Embryonic facial prominence (tissue), 1 donor: Measurements from ENCODE around the gene RAPGEF2.
"Not testable (repeated sequence)": the region's sequence is repeated elsewhere in the genome, so short reads cannot be mapped to it uniquely, and the experiment has no call there.

ENCODE experiments used
- DNase-seq: peaks from one replicate; pipeline ENCODE4 v3.0.0-alpha.2; 2016; ENCODE audit errors: extremely low spot score

The RAPGEF2 gene

DNA sequence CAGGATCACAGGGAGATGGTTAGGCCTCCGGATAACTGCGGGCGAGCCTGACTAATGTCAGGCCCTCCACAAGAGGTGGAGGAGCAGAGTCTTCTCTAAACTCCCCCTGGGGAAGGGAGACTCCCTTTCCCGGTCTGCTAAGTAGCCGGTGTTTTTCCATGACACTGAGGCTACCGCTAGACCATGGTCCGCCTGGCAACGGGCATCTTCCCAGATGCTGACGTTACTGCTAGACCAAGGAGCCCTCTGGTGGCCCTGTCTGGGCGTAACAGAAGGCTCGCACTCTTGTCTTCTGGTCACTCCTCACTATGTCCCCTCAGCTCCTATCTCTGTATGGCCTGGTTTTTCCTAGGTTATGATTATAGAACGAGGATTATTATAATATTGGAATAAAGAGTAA lies 213.0 kb downstream of the RAPGEF2 start:
- not testable (repeated sequence) for DNase-seq

DNA sequence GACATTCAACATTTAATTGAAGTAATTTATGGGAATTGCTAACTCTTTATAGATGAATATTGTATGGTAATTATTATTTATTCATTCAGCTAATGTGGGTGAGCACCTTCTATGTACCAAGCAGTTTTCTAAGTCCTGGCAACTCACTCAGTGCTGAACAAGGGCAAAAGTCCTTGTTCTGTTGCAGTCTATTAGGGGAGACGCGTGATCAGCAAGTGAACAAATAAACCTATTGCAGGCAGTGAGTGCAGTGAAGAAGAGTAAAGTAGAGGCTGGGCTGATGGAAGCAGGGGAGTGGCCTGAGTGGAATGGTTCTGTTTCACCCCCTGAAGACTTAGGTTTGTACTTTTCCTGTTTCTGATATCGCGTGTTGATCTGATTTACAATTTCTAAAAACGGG lies 214.3 kb downstream of the RAPGEF2 start:
- no peak for DNase-seq

DNA sequence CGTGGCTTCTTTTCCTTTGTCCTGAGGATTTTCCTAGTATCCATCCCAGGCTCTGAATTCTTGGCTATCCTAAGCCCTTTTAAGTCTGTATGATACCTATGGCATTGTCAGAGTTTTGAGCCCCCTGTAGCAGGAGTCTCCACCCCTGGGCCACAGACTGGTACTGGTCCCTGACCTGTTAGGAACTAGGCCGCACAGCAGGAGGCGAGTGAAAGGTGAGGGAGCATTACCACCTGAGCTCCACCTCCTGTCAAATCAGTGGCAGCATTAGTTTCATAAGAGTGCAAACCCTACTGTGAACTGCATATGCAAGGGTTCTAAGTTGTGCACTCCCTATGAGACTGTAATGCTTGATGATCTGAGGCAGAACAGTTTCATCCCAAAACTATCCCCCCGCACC lies 216.1 kb downstream of the RAPGEF2 start:
- no peak for DNase-seq

DNA sequence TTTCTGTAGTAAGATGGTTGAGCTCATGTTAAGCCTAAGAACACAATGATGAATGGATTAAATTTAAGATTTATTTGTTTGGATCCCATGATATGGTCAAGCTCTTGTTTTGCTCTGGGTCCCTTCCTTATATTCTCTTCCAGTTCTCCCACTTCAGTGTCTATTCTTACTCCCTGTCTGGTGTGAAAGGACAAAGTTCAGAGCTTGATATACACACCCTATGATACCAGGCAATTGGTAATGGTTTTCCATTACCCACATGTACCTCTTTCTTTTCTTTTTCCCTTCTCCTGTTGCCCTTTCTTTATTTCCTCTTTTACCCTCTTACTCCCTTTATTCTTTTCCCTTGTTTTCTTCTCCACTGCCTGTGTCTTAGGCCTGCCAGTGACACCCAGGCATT lies 223.6 kb downstream of the RAPGEF2 start:
- DNase-seq: no peak

DNA sequence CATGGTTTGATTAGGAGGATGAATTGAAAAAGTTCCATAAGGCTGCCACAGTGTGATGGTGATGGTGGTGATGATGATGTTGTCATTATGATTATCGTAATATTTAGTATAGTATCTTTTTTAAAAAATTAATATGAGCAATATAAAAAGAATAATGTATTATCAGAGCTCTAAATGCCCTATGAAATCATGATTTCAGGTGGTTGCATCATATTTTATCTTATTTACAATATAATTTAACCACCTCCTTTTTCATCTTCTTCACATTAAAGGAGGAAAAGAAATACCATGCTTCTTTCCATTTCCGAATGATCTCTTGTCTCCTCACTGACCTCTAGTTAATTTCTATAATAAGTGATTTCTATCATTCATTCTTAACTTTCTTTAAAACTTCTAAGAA lies 225.9 kb downstream of the RAPGEF2 start:
- no peak for DNase-seq

DNA sequence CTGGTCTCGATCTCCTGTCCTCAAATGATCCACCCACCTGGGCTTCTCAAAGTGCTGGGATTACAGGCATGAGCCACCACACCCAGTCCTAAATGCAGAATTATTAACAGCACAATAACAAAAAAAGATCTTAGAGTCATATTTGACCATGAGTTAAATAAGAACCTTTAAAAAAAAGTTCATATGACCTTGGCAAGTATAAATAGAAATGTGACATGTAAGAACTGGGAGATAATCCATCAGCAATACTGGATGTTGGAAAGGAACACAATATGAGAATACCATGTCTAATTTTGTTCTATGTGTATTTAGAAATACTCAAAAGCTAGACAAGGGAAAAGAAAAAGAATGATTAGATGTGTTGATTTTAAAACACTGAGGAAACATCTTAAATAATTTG lies 231.6 kb downstream of the RAPGEF2 start:
- no peak for DNase-seq

DNA sequence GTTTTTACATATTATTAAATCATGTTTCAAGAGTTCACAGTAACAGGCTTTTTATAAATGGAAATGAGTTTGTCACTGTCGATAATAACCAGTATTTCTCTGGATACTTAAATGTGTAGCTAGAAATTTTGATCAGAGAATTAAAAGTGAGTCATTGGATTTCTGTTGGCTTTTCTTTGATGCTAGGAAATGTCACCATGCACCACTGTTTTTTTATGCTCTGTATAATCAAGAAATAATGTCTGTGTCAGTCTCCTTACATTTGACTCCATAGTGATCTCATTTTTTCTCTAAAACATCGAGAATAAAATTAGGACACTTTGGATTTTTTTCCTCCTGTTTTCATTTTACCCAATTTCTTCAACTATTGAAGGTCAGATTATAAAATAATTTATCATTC lies 234.2 kb downstream of the RAPGEF2 start:
- DNase-seq: no peak

DNA sequence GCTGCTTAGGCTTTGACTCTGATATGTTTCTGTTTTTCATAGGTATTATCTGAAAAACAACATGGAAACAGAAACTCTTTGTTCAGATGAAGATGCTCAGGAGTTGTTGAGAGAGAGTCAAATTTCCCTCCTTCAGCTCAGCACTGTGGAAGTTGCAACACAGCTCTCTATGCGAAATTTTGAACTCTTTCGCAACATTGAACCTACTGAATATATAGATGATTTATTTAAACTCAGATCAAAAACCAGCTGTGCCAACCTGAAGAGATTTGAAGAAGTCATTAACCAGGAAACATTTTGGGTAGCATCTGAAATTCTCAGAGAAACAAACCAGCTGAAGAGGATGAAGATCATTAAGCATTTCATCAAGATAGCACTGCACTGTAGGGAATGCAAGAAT lies 238.6 kb downstream of the RAPGEF2 start:
- no peak for DNase-seq

DNA sequence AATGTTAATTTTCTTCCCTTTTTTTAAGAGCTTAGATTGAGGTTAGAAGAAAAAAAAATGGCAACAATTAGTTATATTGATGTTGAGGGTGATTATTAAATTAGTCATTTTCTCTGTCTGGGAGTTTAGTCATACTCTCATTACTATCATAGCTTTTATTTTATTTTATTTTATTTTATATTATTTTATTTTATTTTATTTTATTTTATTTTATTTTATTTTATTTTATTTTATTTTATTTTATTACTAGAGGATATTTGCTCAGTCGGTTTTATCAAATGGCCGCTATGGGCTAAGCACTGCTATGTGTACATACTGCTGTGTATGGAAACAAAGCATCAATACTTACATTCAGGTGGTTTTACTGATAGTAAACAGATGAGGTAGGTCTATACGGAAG lies 239.5 kb downstream of the RAPGEF2 start:
- no peak for DNase-seq

DNA sequence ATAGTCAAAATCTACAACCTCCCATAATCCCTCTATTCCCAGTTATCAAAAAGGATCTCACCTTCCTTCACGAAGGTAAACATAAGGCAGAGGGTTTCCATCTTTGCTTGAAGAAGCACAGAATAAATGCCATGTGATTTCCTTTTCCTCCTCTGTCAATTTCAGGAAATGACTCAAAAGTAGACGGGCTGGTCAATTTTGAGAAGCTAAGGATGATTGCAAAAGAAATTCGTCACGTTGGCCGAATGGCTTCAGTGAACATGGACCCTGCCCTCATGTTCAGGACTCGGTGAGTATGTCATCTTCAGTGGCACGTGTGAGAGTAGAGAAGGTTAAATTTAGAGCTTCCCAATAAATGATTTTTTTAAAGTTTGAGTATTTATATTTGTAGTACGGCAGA lies 240.2 kb downstream of the RAPGEF2 start:
- DNase-seq: no peak

DNA sequence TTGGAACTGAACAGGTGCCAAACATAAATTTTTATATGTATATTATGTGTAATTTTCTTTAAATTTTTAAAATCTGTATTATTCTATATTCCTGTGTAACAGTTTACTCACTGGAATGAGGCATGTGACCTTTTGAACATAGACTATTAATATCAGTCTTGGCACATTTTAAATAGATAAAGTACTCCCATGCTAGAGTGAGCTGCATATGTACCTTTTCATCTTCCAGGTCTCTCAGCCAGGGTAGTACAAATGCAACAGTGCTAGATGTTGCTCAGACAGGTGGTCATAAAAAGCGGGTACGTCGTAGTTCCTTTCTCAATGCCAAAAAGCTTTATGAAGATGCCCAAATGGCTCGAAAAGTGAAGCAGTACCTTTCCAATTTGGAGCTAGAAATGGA lies 242.0 kb downstream of the RAPGEF2 start:
- no peak for DNase-seq

DNA sequence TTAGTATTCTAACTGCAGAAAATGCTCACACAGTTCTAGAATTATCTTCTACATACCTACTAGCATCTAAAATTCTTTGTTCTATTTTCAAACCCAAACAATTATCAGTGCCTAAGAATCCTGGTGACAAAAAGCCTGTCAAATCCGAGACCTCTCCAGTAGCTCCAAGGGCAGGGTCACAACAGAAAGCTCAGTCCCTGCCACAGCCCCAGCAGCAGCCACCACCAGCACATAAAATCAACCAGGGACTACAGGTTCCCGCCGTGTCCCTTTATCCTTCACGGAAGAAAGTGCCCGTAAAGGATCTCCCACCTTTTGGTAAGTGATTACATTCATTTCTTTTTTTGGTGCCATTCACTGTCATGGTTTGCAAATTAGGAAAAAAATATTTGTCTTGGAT lies 243.8 kb downstream of the RAPGEF2 start:
- no peak for DNase-seq

DNA sequence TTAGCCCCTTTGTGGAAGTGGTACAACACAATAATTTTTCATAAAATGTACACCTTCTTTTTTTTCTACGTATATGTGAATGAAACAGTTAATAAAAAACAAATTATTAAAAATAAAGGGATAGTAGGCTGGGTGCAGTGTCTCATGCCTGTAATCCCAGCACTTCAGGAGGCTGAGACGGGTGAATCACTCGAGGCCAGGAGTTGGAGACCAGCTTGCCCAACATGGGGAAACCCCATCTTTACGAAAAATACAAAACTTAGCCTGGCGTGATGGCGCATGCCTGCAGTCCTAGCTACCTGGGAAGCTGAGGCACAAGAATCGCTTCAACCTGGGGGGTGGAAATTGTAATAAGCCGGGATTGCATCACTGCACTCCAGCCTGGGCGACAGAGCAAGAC lies 244.9 kb downstream of the RAPGEF2 start:
- DNase-seq: no peak

DNA sequence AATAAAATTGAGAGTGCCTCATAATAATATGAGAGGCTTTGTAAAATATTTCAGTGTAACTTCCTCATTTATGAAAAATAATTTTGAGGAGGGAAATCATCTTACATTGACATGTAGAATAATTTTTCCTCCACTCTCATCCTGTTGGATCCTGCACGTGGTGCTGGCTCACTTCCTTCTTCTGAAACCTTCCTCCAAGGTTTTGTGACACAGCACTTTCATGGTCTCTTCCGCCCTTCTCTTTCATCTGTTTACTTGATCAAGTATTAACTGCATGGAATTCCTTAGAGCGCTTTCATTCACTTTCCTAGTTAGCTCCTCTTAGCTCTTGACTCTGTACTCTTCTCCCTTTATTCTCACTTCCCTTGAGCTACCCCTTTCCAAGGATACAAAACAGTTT lies 246.5 kb downstream of the RAPGEF2 start:
- DNase-seq: no peak

DNA sequence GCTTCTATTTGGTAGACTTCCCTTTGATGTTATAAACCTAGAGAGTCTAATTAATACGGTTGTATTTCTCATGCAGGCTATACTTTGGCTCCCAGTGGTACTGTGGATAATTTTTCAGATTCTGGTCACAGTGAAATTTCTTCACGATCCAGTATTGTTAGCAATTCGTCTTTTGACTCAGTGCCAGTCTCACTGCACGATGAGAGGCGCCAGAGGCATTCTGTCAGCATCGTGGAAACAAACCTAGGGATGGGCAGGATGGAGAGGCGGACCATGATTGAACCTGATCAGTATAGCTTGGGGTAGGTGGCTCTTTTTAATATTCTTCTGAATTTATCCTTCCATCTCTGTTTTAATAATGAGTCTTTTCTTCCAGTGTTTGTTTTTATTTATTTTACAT lies 249.7 kb downstream of the RAPGEF2 start:
- no peak for DNase-seq

DNA sequence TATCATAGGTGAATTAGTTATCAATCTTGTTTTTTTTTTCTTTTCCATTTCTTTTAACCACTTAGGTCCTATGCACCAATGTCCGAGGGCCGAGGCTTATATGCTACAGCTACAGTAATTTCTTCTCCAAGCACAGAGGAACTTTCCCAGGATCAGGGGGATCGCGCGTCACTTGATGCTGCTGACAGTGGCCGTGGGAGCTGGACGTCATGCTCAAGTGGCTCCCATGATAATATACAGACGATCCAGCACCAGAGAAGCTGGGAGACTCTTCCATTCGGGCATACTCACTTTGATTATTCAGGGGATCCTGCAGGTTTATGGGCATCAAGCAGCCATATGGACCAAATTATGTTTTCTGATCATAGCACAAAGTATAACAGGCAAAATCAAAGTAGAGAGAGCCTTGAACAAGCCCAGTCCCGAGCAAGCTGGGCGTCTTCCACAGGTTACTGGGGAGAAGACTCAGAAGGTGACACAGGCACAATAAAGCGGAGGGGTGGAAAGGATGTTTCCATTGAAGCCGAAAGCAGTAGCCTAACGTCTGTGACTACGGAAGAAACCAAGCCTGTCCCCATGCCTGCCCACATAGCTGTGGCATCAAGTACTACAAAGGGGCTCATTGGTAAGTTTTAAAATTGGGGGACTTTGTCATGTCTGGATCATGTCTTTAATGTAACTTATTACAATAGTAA lies 250.7 kb downstream of the RAPGEF2 start:
- no peak for DNase-seq

DNA sequence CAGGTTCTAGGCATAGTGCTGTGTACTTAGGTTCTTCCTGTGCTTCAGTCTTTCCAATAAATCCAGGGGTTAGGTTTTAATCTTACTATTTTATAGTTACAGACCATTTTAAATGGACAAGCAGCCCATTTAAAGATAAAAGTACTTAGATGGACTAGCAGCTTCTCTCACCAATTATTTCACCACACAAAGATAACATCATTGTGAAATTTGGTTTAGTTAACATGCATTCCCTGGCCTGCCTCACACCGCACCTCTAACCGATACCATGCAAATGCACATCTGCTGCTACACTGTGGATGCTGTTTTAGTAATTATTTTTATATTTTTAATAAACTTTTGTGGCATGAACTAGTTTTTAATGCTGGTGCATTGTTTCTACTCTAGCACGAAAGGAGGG lies 252.6 kb downstream of the RAPGEF2 start:
- DNase-seq: no peak

DNA sequence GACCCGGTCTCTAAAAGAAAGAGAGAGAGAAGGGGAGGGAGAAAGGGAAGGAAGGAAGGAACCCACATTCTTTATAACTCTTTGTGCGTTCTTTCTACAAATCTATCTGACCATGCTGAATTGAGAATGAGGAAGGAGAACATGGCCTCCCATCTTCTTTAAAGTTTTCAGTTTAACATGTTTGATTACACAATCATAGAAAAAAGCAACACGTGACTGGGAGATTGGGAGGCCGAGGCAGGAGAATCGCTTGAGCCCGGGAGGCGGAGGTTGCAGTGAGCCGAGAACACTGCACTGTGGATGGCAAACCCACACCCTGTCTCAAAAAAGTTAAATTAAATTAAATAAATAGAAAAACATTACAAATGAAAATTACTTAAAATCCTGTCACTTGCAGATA lies 254.5 kb downstream of the RAPGEF2 start:
- no peak for DNase-seq

DNA sequence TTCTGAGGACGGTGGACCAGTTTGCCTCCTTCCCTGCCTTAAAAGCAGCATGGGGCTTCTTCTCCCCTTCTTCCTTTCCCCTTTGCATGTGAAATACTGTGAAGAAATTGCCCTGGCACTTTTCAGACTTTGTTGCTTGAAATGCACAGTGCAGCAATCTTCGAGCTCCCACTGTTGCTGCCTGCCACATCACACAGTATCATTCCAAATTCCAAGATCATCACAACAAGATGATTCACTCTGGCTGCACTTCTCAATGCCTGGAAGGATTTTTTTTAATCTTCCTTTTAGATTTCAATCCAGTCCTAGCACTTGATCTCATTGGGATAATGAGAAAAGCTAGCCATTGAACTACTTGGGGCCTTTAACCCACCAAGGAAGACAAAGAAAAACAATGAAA lies 255.3 kb downstream of the RAPGEF2 start:
- no peak for DNase-seq

DNA sequence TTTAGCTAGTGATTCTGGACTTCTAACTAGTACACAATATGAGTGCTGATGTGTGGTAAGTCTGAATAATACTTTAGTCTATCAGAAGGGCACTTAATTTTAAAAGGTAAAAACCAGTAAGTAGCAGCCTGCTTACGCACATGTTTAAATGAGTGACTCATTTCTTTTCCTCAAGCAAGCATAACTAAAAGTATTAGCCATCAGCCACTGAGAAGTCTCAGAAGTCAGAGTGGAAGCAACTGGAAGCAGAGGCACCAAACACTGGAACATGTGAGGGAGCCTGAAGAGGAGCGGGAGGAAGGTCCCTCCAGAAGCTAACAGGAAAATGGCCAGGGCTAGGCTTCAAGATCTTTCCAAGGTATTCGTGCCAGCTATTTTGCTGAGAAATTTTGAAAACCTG lies 257.7 kb downstream of the RAPGEF2 start:
- no peak for DNase-seq

DNA sequence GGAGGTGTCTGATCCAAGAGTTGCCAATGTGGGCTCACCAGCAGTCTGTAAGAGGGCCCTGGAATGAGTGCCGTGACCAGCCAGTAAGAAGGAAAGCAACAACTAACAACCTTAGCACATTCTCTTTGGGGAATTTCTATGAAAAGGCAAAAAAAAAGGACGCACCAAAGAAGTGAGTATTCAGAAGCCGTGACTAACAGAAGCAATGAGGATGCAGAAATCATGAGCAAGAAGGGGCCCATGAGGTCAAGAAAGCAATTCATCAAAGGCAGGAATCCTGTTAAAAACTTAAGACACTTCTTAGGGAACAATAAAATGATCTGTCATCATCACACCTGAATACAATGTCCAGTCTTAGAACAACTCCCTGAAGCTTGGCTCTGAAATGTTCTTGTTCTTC lies 260.5 kb downstream of the RAPGEF2 start:
- DNase-seq: no peak

DNA sequence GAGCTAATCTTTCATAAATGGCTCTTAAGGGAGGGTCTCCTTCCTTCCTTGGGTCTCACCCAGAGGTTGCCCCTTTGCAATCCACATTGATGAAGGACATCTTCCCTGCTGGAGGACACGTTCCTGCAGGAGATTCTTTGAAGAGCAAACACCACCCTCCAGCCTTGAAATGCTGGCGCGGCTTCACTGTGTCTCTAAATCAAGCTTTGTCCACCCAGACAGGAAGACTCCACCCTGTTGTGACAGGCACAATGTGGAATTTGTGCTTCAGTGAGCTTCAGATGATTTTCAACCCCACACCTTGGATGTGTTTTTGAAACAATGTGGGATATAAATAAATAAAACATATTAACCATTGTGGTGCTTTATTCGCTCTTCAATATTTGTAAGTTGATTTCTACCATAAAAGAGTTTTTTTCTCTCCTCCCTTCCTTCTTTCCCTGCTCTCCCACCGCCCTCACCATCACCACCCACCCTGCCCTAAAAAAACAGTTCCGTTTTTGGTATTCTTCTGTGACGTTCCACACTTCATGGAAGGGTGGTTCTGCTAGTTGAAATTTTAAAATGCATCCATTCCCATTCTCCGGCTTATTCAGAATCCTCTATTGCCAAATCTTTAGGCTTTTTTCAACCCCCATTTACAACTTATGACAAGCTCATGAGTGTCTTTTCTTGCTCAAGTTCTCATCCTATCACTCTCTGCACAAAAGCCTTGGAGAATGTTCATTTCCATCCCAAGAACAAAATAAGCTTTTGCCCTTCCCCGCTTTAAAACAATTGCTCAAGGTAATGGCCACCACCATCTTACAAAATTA lies 264.3 kb downstream of the RAPGEF2 start:
- no peak for DNase-seq

DNA sequence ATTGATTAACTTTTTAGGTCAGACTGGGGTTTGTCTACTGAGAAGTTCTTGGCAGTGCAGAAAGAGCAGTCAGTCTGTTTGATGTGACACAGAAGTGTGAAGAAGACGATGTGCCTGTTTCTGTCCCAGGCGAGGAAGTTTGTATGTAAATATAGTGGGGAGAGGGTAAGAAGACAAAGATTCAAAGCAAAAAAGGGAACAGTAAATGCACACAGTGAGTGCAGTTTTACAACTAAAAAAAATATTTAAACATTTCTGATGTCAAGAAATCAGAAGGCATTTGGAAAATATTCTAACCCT lies 264.9 kb downstream of the RAPGEF2 start:
- no peak for DNase-seq

DNA sequence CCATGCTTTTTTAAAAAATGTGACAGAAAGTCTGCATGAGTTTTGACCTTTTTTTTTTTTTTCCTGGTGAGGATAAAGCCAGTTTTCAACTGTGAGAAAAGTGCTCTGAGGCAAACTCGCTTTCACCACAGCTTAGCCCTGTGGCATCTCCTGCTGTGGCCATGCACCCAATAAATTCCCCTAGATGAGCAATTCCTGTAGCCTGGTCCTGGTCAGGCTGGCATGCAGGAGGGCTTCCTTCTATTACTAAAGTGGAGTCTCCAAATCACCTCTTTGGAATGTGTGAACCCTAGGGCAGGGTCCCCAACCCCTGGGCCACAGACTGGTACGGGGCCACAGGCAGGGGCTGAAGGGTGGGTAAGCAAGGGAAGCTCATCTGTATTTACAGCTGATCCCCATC lies 265.4 kb downstream of the RAPGEF2 start:
- DNase-seq: no peak
